Measurements from ENCODE around the gene PGA4. TPM values are rescaled to one million over a fixed set of nuclear protein-coding genes. Genes with fewer than 3 reads are reported as not detected.

PGA4 gene
- polyA plus RNA-seq, 3 donors, result 1.5 to 33.5 (median 7.0) TPM

DNA sequence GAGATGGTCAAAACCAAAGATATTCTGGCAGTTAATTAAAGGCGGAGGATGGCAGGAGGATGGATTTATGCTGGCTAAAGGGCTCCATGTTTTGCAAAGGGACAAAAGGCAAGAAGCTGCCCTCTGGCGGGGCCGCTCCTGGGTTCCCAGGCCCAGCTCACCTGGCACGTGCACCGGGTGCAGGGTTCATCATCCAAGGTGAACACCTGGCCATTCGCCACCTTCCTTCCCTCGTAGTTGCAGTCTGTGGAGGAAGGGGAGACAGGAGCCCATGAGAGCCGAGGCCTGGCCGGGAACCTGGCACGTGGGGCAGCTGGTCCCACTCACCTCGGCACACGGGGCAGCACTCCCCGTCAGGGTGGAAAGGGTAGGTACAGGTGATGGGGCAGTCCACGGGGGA, 42.6 kb downstream of the PGA4 start:
- peaks cover 0 to 2% (median 0%) of the 10 kb centered on the region in 7 donors for H3K9me3 Mint-ChIP-seq
- Histone ChIP-seq H3K27ac (ENCODE audit: low read depth in 1 of 2, low read length in 2 of 2) (no peak overlapping the region), H3K27me3 (ENCODE audit: control insufficient read depth in 2 of 2, insufficient read depth in 2 of 2, low read length in 2 of 2) (no peaks in the 10 kb centered on the region), H3K79me2 (ENCODE audit: insufficient read depth, low read length) (no peaks in the 10 kb centered on the region), H3K9me3 (replicated peaks in 1 of 2; ENCODE audit: control insufficient read depth in 1 of 2, insufficient read depth in 1 of 2, low read length in 2 of 2) (no peaks in the 10 kb centered on the region), H3K9ac (ENCODE audit: insufficient read depth, low read length, poor library complexity, severe bottlenecking) (no peak overlapping the region), H3K36me3 (replicated peaks in 1 of 2; ENCODE audit: control insufficient read depth in 1 of 2, insufficient read depth in 2 of 2, low read length in 2 of 2) (no peaks in the 10 kb centered on the region), H3K4me3 (replicated peaks in 1 of 3; ENCODE audit: low read depth in 2 of 3, low read length in 3 of 3) (no peak overlapping the region), H3K4me1 (ENCODE audit: control insufficient read depth in 1 of 2, insufficient read depth in 2 of 2, low read length in 2 of 2) (no peaks in the 10 kb centered on the region), H3K4me2 (replicated peaks; ENCODE audit: extremely low read depth, low read length, poor library complexity, severe bottlenecking) (no peak overlapping the region), H4K20me1 (ENCODE audit: insufficient read depth, low read length) (no peaks in the 10 kb centered on the region), H2AFZ (ENCODE audit: insufficient read depth, low read depth, low read length, poor library complexity, severe bottlenecking) (no peak overlapping the region)
- 94% methylated on average over 14 of the region's 14 CpGs for WGBS (ENCODE audit: insufficient coverage)
- no peaks in the 10 kb centered on the region for H3K36me3 Mint-ChIP-seq
- TF ChIP-seq, protein P1, sequence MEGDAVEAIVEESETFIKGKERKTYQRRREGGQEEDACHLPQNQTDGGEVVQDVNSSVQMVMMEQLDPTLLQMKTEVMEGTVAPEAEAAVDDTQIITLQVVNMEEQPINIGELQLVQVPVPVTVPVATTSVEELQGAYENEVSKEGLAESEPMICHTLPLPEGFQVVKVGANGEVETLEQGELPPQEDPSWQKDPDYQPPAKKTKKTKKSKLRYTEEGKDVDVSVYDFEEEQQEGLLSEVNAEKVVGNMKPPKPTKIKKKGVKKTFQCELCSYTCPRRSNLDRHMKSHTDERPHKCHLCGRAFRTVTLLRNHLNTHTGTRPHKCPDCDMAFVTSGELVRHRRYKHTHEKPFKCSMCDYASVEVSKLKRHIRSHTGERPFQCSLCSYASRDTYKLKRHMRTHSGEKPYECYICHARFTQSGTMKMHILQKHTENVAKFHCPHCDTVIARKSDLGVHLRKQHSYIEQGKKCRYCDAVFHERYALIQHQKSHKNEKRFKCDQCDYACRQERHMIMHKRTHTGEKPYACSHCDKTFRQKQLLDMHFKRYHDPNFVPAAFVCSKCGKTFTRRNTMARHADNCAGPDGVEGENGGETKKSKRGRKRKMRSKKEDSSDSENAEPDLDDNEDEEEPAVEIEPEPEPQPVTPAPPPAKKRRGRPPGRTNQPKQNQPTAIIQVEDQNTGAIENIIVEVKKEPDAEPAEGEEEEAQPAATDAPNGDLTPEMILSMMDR (IDR thresholded peaks at IDR 0.05), result no peak
- no peak for DNase-seq
- peaks cover 0 to 4% (median 3%) of the 10 kb centered on the region in 3 donors for H3K27me3 Mint-ChIP-seq (ENCODE audit: low read depth in 3 of 3)
- H3K4me3 Mint-ChIP-seq, result no peak overlapping the region
- H3K27ac Mint-ChIP-seq, result no peak overlapping the region
- intact Hi-C loops (cut with micrococcal nuclease), result no loop called here
- no peaks in the 10 kb centered on the region for H3K4me1 Mint-ChIP-seq

GRCh38 chr11:61265357-61265756, 43.2 kb downstream of the PGA4 start:
- Mint-ChIP-seq H3K36me3 (no peaks in the 10 kb centered on the region), H3K4me1 (no peaks in the 10 kb centered on the region), H3K27ac (peak overlapping the region in 1 of 7 donors; percentile 25), H3K9me3 (peaks cover 0 to 2% (median 0%) of the 10 kb centered on the region in 7 donors), H3K27me3 (ENCODE audit: low read depth in 3 of 3) (peaks cover 0 to 4% (median 3%) of the 10 kb centered on the region in 3 donors), H3K4me3 (no peak overlapping the region)
- H3K9me3 ChIP-seq (replicated peaks in 1 of 2; ENCODE audit: control insufficient read depth in 1 of 2, insufficient read depth in 1 of 2, low read length in 2 of 2), result no peaks in the 10 kb centered on the region
- no peak overlapping the region for H3K4me2 ChIP-seq (replicated peaks; ENCODE audit: extremely low read depth, low read length, poor library complexity, severe bottlenecking)
- H3K36me3 ChIP-seq (replicated peaks in 1 of 2; ENCODE audit: control insufficient read depth in 1 of 2, insufficient read depth in 2 of 2, low read length in 2 of 2), result no peaks in the 10 kb centered on the region
- no peaks in the 10 kb centered on the region for H3K4me1 ChIP-seq (ENCODE audit: control insufficient read depth in 1 of 2, insufficient read depth in 2 of 2, low read length in 2 of 2)
- intact Hi-C loops (cut with micrococcal nuclease), result no loop called here
- H3K27ac ChIP-seq (ENCODE audit: low read depth in 1 of 2, low read length in 2 of 2), result no peak overlapping the region
- TF ChIP-seq, protein P1 (IDR thresholded peaks at IDR 0.05), result no peak
- no peak for DNase-seq
- no peaks in the 10 kb centered on the region for H4K20me1 ChIP-seq (ENCODE audit: insufficient read depth, low read length)
- no peaks in the 10 kb centered on the region for H3K27me3 ChIP-seq (ENCODE audit: control insufficient read depth in 2 of 2, insufficient read depth in 2 of 2, low read length in 2 of 2)
- no peak overlapping the region for H2AFZ ChIP-seq (ENCODE audit: insufficient read depth, low read depth, low read length, poor library complexity, severe bottlenecking)
- H3K9ac ChIP-seq (ENCODE audit: insufficient read depth, low read length, poor library complexity, severe bottlenecking), result no peak overlapping the region
- WGBS (ENCODE audit: insufficient coverage), result 96% methylated on average over 9 of the region's 14 CpGs
- H3K79me2 ChIP-seq (ENCODE audit: insufficient read depth, low read length), result no peaks in the 10 kb centered on the region
- no peak overlapping the region for H3K4me3 ChIP-seq (replicated peaks in 1 of 3; ENCODE audit: low read depth in 2 of 3, low read length in 3 of 3)

All from CD14-positive monocyte (primary cell).